Body of pancreas (tissue), 4 donors: ENCODE results near the gene VCX3B.

Experiments
- CTCF ChIP-seq, 7 experiments: fragments of 450-650 bp in 4 of 7; fragments of 200-600 bp in 3 of 7; sonication (generic) in 3 of 7; IDR thresholded peaks; one replicate each; pipeline ENCODE4 v1.5.1; 2016 to 2019; ENCODE audit warnings: antibody characterized with exemption in 7 of 7
- POLR2A ChIP-seq, 3 donors: fragments of 450-650 bp; IDR thresholded peaks; one replicate each; pipeline ENCODE4 v1.6.1; 2016; ENCODE audit warnings: antibody characterized with exemption in 3 of 3, mild to moderate bottlenecking in 2 of 3

GRCh38 chrX:8453611-8454010 lies 11.0 kb upstream of the VCX3B start:
- TF ChIP-seq CTCF (IDR thresholded peaks at IDR 0.05): no peak
- TF ChIP-seq POLR2A (IDR thresholded peaks at IDR 0.05): no peak
